ENCODE data around the gene PAPOLG. TPM values are rescaled to one million over a fixed set of nuclear protein-coding genes. Genes with fewer than 3 reads are reported as not detected.

PAPOLG gene
- total RNA-seq, 1 donor from 2014 or later: 20.4 TPM

DNA sequence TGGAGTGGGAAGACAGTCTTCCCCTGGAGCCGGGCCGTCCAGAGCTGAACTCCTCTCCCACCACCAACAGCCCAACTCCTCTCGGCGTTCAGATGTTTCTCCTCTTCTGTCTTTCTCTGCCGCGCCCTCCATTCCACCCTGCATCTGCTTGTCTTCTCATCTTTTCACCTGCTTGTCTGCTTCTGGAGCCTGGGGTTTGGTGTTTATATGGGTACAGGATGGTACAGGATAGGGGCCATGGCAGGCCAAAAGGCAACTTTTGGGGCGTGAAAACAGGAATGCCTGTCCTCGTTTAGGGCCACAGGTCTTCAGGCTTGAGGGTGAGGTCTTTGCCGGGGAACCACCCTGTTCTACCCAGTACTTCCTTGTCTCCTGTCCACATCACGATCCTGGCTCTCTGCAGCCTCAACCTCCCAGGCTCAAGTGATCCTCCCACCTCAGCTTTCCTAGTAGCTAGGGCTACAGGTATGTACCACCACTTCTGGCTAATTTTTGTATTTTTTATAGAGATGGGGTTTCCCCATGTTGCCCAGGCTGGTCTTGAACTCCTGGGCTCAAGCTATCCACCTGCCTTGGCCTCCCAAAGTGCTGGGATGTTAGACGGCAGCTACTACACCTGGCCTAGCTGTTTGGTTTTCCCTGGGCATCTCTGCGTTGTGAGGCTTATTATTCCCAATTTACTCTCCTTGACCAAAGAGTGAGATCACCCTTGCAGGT, 64.5 kb downstream of the PAPOLG start:
- Mint-ChIP-seq H3K27ac (ENCODE audit: unreplicated experiment) (no peak overlapping the region), H3K4me1 (no peaks in the 10 kb centered on the region), H3K4me3 (no peak overlapping the region), H3K27me3 (ENCODE audit: low read depth) (no peaks in the 10 kb centered on the region), H3K9me3 (no peaks in the 10 kb centered on the region), H3K36me3 (ENCODE audit: low read depth) (no peaks in the 10 kb centered on the region)
- no peak for DNase-seq (ENCODE audit: low read depth, low spot score)
- TF ChIP-seq CTCF (conservative IDR thresholded peaks at IDR 0.05): no peak

DNA sequence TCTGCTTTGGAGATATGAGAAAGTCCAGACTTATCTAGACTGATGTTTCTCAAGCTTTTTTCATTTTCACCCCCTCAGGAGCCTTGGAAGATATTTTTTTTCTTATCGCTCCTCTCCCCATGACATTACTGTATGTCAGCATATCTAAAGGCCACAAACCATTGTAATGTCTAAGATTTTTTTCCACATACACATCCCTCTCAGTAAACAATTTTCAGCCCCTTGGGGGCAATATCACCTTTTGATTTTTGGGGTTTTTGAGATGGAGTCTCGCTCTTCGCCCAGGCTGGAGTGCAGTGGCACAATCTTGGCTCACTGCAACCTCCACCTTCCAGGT, 65.0 kb downstream of the PAPOLG start:
- TF ChIP-seq CTCF (conservative IDR thresholded peaks at IDR 0.05): no peak
- H3K27ac Mint-ChIP-seq (ENCODE audit: unreplicated experiment): no peak overlapping the region
- H3K4me3 Mint-ChIP-seq: no peak overlapping the region
- no peaks in the 10 kb centered on the region for H3K4me1 Mint-ChIP-seq
- H3K27me3 Mint-ChIP-seq (ENCODE audit: low read depth): no peaks in the 10 kb centered on the region
- no peaks in the 10 kb centered on the region for H3K9me3 Mint-ChIP-seq
- no peaks in the 10 kb centered on the region for H3K36me3 Mint-ChIP-seq (ENCODE audit: low read depth)
- DNase-seq (ENCODE audit: low read depth, low spot score): no peak

DNA sequence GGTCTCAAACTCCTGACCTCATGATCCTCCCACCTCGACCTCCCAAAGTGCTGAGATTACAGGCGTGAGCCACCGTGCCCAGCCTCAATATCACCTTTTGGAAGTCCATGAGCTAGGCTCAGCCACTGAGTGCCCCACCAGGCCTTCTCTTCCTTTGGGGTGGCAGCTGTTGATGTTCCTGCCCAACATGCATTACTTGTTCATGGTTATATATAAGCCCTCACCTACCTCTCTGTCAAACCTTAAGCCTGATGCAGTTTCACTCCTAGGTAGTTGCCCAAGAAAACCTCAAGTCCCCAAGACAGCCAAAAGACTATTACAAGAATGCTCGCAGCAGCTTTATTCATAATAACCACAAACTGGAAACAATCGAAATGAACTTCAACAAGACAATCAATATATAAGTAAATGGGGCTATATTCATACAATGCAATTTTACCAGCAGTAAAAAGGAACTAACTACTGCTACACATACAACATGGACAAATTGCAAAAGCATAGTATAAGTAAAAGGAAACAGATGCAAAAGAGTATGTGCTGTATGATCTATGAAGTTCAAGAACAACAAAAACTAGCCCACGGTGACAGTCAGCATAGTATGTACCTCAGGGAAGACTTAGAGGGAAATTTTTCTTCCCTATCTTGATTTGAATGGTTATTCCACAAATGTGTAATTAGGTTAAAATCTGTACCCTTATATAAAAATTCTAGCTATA, 65.7 kb downstream of the PAPOLG start:
- Mint-ChIP-seq H3K4me3 (no peak overlapping the region), H3K27me3 (ENCODE audit: low read depth) (no peaks in the 10 kb centered on the region), H3K9me3 (no peaks in the 10 kb centered on the region), H3K36me3 (ENCODE audit: low read depth) (no peaks in the 10 kb centered on the region), H3K27ac (ENCODE audit: unreplicated experiment) (no peak overlapping the region), H3K4me1 (no peaks in the 10 kb centered on the region)
- no peak for TF ChIP-seq CTCF (conservative IDR thresholded peaks at IDR 0.05)
- DNase-seq (ENCODE audit: low read depth, low spot score): no peak

DNA sequence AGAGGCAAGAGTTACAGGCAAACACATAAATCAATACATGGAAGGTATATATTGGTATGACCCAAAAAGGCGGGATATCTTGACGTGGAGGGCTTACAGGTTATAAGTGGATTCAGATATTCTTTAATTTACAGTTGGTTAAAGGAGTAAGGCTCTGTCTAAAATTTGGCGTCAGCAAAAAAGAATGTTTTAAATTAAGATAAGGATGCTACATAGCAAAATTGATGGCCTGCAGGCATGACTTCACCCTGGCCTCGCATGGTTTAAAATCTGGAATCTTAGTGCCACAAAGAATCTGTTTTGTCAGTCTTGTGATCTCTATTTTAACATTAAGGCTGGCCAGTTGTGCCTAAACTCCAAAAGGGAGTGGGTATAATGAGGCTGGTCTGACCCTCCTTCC, 66.9 kb downstream of the PAPOLG start:
- H3K36me3 Mint-ChIP-seq (ENCODE audit: low read depth): no peaks in the 10 kb centered on the region
- H3K4me3 Mint-ChIP-seq: no peak overlapping the region
- no peaks in the 10 kb centered on the region for H3K4me1 Mint-ChIP-seq
- no peaks in the 10 kb centered on the region for H3K27me3 Mint-ChIP-seq (ENCODE audit: low read depth)
- no peak for DNase-seq (ENCODE audit: low read depth, low spot score)
- H3K27ac Mint-ChIP-seq (ENCODE audit: unreplicated experiment): no peak overlapping the region
- H3K9me3 Mint-ChIP-seq: no peaks in the 10 kb centered on the region
- no peak for TF ChIP-seq CTCF (conservative IDR thresholded peaks at IDR 0.05)

DNA sequence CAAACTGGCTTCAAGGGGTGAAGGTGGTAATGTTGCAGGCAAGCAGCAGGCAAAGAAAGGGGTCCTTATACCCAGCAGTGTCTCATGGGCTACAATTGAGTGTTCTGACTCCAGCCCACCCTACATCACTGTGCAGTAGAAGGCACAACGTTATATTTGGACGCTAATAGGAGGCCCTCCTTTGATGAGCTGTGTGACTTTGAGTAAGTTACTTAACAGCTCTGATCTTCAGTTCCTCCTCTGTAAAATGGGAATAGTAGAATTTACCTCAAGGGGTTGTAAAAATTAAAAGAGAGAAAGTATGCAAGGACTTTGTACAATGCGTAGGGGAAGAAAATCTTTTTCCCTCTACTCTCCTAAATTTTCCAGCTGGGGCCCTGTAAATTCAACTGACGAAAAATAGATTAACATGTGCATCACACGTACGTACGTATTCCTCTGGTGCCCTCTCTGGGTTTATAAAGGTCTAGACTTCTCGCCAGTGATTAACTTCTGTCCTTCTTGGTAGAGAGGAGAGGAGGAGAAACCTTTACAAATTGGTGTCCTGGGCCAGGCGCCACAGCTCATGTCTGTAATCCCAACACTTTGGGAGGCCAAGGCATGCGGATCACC, 67.7 kb downstream of the PAPOLG start:
- no peaks in the 10 kb centered on the region for H3K36me3 Mint-ChIP-seq (ENCODE audit: low read depth)
- TF ChIP-seq CTCF (conservative IDR thresholded peaks at IDR 0.05): no peak
- no peaks in the 10 kb centered on the region for H3K27me3 Mint-ChIP-seq (ENCODE audit: low read depth)

More for the DNA sequence above, 67.7 kb downstream of the PAPOLG start:
- DNase-seq (ENCODE audit: low read depth, low spot score): no peak
- H3K4me3 Mint-ChIP-seq: no peak overlapping the region
- no peak overlapping the region for H3K27ac Mint-ChIP-seq (ENCODE audit: unreplicated experiment)
- H3K4me1 Mint-ChIP-seq: no peaks in the 10 kb centered on the region
- no peaks in the 10 kb centered on the region for H3K9me3 Mint-ChIP-seq

All from neural crest cell (in vitro differentiated cells).